ENCODE measurements around the gene BBS7.
A peak's percentile ranks its signal among the peaks of the same experiment; 100 is the strongest.

BBS7 gene, protein sequence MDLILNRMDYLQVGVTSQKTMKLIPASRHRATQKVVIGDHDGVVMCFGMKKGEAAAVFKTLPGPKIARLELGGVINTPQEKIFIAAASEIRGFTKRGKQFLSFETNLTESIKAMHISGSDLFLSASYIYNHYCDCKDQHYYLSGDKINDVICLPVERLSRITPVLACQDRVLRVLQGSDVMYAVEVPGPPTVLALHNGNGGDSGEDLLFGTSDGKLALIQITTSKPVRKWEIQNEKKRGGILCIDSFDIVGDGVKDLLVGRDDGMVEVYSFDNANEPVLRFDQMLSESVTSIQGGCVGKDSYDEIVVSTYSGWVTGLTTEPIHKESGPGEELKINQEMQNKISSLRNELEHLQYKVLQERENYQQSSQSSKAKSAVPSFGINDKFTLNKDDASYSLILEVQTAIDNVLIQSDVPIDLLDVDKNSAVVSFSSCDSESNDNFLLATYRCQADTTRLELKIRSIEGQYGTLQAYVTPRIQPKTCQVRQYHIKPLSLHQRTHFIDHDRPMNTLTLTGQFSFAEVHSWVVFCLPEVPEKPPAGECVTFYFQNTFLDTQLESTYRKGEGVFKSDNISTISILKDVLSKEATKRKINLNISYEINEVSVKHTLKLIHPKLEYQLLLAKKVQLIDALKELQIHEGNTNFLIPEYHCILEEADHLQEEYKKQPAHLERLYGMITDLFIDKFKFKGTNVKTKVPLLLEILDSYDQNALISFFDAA

DNA sequence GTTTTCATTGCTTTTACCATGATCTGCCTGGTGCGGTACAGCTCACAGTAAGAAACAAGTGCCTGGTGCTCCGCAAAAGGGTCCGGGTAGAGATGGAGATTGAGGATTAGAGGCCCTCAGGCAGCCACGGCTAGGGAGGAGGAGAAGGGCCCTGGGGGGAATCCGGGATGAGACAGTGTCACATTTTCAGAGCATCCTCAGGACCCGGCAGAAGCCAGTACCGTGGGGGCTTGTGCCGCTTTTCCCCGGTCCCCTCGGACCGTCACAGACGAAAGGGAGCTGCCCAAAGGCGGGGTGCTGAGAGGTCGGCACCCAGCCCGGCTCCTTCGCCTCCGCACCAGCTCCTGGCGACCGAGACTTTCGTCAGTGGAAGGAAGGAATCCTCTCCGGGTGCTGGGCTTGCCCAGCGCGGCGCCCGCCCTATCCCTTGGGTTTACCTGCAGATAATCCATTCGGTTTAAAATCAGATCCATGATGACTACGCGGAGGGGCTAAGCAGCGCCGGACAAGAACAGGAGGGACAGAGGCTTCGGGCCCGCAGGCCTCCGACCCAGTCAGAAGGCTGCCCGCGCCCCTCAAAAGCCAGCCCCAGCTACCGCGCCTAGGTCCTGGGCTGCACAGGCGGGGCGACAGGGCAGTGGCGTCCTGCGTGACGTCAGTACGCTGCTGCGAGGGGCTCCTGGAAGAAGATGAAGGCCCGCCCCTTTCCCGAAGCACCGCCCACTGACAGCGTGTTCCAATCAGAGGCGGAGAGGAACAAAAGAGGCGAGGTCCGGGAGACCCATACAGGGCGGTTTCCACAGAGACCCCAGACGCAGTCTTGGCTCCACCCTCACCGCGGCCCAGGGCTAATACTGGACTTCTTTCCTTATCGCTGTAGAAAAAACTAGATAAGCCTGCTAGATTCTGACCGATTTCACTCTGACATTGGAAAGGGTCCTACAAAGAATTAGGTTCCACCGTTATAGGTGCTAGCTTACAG is at the start of gene BBS7:
Gene BBS7, minus strand, starts transcription at position 634 of the 982 bp plus-strand sequence. Its CDS starts 161 bp downstream, at position 473.
- DNase-seq (ENCODE audit: low read depth): peak; percentile 93

DNA sequence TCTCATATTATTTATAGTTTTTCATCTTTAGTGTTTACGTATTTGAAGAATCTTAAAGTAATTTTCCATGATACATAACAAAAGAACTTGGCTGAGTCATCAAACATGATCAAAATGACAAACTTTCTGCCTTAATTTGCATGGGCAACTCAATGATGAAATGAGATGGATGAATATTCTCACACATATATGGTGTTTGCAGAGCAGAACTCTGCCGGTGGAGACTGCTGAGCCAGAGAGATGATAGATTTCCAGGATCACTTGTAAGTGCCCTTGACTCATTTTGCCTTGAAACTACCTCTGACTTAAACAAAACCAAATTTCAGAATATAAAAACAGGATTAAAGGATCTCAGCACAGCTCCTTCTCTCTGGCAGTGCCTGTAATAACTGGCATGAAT is 43.4 kb upstream of the BBS7 start:
- no peak for DNase-seq (ENCODE audit: low read depth)

DNA sequence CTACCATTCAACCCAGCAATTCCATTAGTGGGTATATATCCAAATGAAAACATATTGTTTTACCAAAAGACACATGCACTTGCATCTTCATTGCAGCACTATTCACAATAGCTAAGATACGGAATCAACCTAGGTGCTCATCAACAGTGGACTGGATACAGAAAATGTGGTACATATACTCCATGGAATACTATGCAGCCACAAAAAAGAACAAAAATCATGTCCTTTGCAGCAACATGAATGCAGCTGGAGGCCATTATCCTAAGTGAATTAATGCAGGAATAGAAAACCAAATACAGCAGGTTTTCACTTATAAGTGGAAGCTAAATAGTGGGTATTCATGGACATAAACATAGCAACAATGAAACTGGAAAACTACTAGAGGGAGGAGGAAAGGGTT is 38.1 kb upstream of the BBS7 start:
- DNase-seq (ENCODE audit: low read depth): no peak

DNA sequence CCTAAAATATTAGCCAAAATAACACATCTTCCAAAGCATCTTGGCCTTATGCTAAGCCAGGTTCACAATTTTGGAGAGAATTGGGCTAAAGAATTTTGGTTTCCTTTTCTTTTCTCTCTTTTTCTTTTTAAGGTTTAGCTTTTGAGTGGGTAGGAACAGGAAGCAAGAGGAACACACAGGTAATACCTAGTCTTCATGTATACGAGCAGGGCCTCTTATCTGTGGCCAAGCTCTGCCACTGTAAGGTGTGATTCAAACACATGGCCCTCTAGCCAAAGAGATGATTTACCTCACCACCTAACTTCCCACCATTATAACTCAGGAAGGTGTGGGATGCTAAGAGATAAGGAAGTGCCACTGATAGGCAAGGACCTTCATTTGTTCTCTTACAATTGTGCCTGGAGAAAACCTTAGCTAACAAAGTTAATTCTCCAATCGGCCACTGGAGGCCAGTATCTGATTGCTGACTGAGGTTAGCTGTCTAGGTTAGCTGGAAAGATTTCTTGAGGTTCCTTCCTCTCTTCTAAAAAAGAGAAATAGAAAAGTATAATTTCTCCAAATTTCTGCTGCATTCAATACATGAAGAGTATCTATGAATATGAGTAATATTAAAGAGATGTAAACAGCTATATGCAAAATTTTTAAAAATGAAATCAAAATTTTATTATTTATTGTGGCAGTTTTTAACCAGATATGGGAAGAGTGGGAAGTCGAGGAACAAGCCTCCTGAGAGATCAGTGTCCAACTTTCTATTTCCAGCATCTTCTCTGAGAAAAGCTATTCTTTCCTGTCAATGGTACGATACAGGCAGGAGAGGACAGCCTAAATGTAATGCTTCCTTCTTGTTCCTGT is 30.1 kb upstream of the BBS7 start:
- DNase-seq (ENCODE audit: low read depth): peak; percentile 45

DNA sequence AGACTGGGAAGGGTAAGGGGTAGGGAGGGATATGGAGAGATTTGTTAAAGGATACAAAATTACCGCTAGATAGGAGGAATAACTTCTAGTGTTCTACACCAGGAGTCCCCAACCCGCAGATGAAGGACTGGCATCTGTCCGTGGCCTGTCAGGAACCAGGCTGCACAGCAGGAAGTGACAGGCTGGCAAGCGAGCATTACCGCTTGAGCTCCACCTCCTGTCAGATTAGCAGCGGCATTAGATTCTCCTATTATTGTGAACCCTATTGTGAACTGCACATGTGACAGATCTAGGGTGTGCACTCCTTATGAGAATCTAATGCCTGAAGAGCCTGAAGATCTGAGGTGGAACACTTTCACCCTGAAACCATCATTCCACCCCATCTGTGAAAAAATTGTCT is 27.9 kb upstream of the BBS7 start:
- no peak for DNase-seq (ENCODE audit: low read depth)

DNA sequence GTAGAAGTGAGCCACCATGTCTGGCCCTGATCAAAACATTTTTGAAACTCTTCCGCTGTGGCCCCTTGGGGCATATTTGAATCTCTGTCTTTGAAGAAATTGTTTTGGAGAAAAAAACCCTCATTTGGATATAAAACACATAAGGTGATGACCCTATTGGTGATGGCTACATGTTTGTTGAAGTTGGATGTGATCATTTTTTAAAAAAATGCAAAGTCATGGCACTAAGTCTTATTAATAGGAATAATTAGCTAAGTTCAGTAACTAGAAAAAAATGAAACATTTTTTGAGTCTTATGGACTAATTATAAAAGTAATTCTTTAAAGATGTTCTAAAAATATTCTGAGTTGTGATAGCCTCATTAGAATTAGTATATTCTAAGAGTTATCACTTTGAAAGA is 17.9 kb upstream of the BBS7 start:
- DNase-seq (ENCODE audit: low read depth): no peak

DNA sequence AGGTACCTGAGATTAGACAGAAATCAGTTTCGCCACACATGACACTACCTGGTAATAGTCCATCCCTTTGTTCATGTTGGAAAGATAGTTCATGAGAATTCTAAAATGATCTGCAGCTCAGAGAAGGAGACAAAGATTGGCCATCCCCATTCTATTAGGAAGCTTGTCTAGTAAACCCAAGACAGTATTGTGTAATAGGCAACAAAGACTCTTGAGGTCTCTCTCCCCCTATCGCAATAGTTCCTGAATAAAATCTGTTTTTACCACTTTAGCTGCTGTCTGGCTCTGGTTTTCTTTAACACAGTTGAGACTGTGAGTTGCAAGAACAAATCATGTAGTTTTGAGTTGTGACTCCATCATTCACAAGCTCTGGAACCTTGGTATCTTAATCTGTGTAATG is 14.8 kb upstream of the BBS7 start:
- no peak for DNase-seq (ENCODE audit: low read depth)

DNA sequence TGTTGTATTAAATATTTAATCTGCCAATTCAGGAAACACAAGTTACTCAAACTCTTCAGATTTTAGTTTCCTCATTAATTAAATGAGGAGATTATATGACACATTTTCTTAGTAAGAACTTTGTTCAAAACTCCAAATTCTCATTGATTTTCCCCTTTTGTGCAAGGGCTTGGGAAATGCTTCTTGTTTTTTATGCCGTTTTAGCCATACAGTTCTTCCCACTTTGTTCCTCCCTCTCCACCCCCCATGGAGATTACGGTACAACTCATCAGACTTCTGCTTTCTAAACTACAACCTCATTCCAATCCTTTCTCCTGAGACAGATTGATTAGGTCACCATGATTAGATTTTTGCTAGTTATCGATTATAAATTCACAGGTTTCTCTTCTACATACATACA is 10.9 kb upstream of the BBS7 start:
- DNase-seq (ENCODE audit: low read depth): no peak

DNA sequence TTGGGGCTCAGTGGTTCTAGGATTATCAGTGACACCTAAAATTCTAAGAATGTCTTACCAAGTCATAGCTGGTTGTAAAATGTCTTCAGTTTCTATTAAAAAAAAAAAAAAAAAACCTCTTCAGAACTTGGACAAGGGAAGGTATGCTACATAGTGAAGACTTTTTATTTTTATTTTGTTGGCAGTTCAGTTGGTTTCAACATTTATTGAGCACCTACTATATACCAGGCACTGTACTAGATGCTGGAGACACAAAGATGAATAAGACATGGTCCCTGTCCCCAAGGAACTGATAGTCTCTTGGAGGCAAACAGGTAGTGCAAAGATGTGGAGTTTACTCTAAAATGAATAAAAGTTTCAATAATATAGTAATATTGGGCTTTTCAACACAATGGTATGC is 8.9 kb upstream of the BBS7 start:
- no peak for DNase-seq (ENCODE audit: low read depth)

DNA sequence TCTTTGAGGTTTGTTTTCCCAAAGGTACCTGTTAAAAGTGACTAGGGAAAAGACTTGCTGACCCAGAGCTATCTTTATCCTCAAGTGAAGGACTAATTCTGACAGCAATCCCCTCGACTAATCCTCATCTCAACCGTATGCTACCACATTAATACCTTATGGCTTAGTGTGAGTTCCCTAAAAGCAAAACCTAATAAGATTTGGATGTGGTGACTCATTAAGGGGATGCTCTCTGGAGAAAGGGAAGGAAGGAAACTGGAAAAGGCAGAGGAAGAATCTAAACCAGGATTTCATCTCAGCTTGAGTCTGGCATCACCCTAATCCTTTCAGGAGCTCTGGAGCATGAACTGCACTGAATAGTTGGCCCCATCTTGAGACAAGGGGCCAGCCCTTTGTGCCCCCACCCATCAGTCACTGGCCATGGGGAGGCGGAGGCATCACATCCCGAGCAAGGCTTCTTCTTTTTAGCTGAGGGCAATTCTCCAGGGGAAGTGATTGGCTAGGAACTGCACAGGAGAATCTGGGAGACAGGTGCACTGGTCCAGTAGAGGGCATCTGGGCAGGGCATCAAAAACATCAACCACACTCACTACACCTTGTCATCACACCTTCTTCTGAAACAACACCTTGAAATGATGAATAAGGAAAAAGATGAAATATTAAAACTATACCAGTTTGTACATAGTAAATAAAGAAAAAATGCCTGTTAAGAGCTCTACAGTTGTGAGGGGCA is 6.9 kb upstream of the BBS7 start:
- no peak for DNase-seq (ENCODE audit: low read depth)

DNA sequence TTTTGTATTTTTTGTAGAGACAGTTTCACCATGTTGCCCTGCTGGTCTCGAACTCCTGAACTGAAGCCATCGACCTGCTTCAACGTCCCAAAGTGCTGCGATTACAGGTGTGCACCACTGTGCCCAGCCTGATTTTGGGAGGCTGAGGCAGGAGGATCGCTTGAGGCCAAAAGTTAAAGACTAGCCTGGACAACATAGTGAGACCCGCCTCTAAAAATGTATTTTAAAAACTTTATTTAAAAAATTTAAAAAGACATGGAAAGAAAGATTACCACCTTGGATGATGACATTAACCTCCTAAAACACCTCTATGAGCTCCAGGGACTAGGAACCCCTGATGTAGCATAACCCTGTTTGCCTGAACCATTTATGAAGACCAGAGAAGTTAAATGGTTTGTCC is 5.8 kb upstream of the BBS7 start:
- DNase-seq (ENCODE audit: low read depth): no peak

DNA sequence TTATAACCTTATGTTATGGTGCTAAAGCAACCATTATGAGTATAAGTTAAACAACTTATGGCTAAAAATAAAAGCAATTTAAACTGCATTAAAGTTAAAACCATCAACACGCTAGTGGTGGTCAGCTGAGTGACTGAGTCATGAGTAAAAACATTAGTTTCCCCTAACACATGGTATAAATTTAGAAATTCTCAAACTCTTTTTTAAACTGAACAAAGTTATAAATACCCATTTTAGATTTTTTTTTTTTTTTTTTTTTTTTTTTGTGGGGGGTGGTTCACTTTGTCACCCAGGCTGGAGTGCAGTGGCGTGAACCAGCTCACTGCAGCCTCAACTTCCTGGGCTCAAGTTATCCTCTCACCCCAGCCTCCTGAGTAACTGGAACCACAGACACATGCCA is 5.4 kb upstream of the BBS7 start:
- DNase-seq (ENCODE audit: low read depth): no peak

DNA sequence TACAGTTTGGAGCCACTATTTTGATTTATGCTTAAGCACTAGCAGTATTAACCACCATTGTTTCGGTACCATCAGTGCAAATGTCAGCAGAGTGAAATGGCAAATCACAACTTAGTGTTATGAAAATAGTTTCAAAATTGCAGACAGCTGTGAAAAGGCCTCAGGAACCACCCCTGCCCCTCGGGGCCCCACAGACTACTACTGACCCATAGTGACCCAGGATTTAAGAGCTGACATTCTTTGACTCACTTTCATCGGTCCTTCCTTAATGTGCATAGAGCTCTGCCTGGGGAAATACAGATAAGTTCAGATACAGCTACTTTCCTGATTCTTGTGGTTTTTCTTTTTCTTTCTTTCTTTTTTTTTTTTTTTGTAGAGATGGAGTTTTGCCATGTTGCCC is 3.3 kb upstream of the BBS7 start:
- DNase-seq (ENCODE audit: low read depth): peak; percentile 11

DNA sequence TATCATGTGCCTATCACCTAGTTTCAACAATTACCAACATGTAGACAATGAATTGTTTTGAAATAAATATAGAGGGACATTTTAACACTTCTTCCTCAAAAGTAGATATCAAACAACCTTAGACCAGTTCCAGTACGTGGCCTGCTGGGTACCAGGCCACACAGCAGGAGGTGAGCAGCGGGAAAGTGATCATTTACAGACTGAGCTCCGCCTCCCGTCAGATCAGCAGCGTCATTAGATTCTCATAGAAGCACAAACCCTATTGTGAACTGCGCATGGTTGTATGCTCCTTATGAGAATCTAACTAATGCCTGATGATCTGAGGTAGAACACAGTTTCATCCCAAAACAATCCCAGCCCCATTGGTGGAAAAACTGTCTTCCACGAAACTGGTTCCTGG is 6.5 kb downstream of the BBS7 start:
- DNase-seq (ENCODE audit: low read depth): no peak

DNA sequence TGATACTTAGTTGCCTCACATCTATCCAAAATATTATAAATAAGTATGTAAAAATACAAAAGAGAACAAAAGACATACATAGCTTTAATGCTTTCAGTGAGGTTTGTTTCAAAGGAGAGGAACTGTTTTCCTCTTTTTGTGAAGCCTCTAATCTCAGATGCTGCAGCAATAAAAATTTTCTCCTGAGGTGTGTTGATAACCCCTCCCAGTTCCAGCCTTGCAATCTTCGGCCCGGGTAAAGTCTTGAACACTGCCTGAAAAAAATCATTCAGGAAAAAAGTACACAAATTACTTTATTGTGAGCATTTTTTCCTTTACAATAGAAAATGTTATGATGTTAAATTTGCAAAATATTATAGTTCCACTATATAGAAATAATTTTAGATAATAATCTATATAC is 8.8 kb downstream of the BBS7 start:
- DNase-seq (ENCODE audit: low read depth): no peak

DNA sequence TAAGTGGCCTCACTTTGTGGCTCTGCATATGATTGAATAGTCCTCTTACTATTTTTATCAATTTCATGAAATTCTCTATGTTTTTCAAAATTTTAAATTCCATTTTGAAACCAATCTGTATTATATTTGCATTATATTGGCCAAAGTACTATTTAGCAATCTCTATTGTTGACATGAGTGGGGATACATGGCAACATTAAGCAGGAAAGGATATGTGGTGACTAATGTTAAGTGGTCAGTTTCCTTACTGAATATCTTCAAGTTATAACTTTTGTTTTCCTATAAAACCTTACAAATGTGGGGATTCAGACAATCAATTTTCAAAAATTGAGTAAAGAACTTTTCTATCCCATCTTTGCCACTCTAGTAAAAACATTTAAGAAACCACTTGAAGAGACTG is 10.2 kb downstream of the BBS7 start:
- peak; percentile 2 for DNase-seq (ENCODE audit: low read depth)

DNA sequence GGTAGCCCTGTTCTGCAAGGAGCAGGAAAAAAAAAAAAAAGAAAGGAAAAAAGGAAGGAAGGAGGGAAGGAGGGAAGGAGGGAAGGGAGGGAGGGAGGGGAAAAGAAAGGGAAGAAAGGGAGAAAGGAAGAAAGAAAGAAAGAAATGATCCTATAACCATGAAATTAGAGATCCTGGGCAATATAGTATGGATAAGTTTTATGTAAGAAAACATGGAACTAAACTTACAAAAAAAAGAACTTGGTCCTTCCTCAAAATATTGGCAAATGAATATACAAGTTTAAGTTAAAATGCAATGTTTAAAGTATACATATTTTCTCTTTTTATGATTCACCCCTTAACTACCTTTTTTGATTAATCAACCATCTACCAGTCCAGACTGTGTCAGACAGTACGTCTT is 18.9 kb downstream of the BBS7 start:
- no peak for DNase-seq (ENCODE audit: low read depth)

DNA sequence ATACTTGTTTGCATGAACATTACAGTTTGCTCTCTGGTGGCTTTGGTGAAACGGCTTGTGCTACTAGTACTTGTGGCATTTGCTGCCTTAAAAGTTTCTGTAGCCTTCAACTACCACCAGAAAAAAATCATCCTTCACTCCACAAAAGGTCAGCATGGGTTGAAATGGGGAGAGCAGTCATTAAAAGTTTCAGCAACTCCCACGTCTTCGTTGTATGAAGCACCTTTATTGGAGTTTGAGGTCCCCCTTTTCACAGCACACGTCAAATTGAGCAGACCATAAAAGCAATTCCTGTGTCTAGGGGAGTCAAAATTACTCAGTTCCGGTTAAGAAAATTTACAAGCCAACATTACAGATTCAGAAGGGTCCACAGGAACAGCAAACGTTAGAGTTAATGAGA is 23.6 kb downstream of the BBS7 start:
- no peak for DNase-seq (ENCODE audit: low read depth)

DNA sequence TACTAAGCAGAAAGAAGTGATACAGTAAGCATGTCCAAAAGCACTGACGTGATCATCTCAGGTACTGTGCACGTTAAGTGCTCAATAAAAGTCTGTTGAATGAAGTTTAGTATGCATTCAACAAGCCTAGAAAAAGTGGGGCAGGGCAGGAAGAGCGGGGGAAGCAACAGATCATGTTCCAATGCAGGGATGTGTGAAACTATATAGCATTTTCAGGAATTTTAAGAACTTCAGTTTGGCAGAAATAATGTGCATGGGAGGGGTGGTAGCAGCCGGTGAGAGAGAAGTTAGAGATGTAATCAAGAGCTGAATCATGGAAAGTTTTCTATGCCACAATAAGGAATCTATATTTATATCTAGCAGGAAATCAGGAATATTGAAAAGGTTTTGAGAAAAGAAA is 27.4 kb downstream of the BBS7 start:
- no peak for DNase-seq (ENCODE audit: low read depth)

DNA sequence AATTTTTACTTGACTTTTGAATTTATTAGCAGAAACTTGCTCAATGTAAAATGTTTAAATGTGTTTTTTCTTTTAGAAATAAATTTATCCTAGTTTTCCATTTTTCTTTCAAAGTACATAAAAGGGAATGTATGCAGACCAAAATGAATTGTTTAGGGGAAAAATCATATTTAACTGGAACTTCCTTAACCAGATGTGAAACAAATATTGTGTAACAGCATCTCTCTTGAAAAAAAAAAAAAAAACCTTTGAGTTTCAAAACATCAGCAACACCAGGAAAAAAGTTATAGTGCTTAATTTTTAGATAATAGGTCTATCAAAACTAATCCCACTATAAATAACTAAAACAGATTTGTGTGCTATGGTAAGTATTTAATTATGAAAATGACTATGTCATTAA is 32.1 kb downstream of the BBS7 start:
- no peak for DNase-seq (ENCODE audit: low read depth)

DNA sequence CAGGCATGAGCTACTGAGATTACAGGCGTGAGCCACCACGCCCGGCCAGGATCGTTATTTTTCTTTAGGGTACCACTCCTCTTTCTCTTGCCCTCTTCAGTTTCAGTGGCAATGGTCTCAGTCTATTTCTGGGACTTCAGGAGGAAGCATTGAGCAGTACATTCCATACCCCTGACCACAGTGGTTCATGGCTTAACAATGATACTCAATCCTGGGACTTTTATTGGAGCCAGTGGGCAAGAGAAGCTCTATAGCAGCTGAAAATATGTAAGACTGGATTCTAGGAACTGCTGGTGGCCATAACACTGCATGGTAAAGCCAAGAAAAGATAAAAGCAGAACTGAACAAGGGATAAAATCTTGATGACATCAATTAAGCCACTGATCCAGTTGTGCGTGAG is 40.8 kb downstream of the BBS7 start:
- no peak for DNase-seq (ENCODE audit: low read depth)
